T-helper 22 cell (primary cell): Measurements from ENCODE around the gene VCAN.
"Not testable (repeated sequence)": the region's sequence is repeated elsewhere in the genome, so short reads cannot be mapped to it uniquely, and the experiment has no call there.

Experiments
- DNase-seq: peaks from one replicate; pipeline ENCODE4 v3.0.0-alpha.2; 2020; ENCODE audit warnings: low read depth

The VCAN gene

GRCh38 chr5:83471405-83472212 lies at the start of gene VCAN:
Gene VCAN (plus strand): TSS chr5:83471744. CDS start chr5:83483519, 11,775 bp downstream.
- DNase-seq, result no peak

- DNase-seq, result no peak
These were observed 49.3 kb upstream of the VCAN start for GRCh38 chr5:83422284-83422683.

- DNase-seq, result no peak
These were observed 44.7 kb upstream of the VCAN start for GRCh38 chr5:83426855-83427254.

- DNase-seq, result no peak
These were observed 43.4 kb upstream of the VCAN start for GRCh38 chr5:83428126-83428525.

- no peak for DNase-seq
These were observed 42.7 kb upstream of the VCAN start for GRCh38 chr5:83428890-83429289.

DNA sequence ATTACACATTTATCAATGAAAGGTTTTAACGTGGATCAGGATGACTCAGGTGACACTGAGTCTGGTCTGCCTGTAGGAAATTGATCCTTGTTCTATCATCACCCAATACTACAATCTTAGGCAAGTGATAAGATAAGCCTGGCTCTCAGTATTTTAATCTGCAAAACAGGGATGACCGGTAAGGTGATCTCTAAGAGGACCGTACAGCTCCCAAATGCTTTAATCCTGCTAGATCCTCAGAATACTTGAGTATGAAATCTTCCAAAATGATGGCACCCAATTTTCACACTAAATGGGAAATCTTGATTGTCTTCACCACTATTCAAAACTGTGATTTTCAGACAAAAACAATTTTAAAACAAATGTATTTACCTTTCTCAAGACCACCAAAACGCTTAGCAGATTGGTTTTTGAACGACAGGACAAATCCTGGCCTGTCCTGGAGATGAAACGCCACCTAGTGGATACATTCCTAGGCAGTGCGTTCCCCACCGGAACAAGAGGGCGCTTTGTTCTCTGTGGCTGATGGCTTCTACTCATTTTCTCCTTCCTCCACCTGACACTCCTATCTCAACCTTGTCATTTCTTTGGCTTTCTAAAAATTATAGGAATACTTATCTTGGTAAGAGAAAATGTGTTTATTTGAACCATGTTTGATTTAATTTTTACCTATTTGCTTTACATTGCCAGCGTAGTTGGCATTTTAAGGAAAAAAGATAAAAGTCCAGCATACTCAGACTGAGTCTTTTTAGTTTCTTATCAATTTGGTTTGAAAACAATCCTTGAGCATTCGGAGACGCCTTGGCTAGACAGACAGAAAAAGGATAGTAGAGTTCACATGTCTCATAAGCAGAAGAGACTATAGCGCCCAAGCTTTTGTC lies 41.2 kb upstream of the VCAN start:
- no peak for DNase-seq

DNA sequence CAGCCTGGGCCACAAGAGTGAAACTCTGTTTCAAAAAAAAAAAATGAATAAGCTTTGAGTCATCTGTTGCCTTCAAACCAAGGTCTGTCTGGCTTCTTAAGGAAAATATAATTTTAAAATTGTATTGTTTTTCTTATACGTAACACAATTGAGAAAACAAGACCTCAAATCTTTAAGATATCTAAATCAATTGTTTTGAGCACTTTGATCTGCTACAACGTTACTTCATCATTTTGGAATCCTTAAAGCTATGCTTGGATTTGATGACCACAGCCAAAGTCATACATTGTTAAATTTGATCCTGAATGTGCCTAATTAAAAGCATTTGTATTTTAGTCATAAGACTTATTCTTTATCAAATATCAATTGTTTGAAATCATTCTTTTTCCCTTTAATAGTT lies 37.7 kb upstream of the VCAN start:
- DNase-seq, result no peak

GRCh38 chr5:83434946-83435345 lies 36.6 kb upstream of the VCAN start:
- DNase-seq, result no peak

DNA sequence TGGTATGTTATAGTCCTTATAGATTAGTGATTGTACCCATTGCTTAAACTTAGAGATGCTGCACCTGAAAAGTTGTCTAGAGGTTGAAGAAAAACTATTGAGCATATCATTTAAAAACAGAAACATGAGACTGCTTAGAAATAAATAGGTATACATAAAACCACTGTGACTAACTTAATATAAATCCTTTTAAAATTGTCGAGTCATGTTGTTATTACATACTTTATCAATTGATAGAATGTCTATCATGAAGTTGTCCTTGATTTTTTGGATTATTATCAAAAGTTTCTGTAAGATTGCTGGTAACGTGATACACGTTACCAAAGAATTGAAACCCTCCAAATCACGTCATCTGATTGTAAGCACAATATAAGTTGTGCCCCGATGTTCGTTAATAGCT lies 35.3 kb upstream of the VCAN start:
- DNase-seq, result no peak

DNA sequence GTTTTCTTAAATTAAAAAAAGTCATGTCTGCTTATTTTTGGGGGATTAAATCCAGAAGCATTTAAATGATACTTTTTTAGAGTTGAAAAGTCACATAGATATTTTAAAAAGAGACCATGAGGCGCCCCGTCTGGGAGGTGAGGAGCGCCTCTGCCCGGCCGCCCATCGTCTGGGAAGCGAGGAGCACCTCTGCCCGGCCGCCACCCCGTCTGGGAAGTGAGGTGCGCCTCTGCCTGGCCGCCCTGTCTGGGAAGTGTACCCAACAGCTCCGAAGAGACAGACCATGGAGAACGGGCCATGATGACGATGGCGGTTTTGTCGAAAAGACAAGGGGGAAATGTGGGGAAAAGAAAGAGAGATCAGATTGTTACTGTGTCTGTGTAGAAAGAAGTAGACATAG lies 33.8 kb upstream of the VCAN start:
- not testable (repeated sequence) for DNase-seq

DNA sequence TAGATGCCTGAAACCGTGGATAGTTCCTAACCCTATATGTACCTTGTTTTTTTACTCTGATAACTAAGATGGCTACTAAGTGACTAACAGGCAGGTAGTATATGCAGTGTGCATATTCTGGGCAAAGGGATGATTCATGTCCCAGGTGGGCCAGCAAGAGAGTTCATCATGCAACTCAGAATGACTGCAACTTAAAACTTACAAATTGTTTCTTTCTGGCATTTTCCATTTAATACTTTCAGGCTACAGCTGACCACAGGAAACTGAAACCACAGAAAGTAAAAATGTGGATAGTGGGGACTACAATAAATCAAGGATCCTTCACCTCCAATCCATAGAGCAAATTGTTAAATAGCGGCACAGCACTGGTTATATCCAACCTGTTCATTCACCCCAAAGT lies 30.7 kb upstream of the VCAN start:
- no peak for DNase-seq

GRCh38 chr5:83441747-83442146 lies 29.8 kb upstream of the VCAN start:
- DNase-seq, result no peak

DNA sequence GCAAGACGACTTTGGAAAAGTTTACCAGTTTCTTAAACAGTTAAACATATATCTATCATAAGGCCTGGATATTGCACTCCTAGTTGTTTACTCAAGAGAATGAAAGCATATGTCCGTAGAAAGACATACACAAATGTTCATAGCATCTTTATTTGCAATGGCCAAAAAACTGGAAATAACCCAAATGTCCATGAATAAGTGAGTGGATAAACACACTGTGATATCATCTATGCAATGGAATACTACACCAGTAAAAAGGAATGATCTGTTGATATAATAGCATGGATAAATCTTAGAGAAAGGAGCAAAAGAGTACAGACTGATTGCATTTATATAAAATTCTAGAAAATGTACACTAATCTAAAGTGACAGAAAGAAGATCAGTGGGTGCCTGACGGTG lies 28.0 kb upstream of the VCAN start:
- no peak for DNase-seq

DNA sequence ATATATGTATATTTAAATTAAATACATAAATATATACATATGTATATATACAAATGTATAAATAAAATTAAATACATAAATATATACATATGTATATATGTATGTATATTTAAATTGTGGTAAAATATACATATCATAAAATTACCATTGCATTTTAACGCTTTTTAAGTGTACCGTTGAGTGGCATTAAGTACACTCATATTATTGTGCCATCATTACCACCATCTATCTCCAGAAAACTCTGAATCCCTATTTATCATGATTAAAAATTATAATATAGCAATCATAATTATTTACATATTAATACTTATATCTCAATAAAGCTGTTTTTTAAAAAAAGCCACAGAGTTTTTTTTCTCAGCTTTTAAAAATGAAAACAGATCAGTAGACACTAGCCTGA lies 27.1 kb upstream of the VCAN start:
- DNase-seq, result no peak

DNA sequence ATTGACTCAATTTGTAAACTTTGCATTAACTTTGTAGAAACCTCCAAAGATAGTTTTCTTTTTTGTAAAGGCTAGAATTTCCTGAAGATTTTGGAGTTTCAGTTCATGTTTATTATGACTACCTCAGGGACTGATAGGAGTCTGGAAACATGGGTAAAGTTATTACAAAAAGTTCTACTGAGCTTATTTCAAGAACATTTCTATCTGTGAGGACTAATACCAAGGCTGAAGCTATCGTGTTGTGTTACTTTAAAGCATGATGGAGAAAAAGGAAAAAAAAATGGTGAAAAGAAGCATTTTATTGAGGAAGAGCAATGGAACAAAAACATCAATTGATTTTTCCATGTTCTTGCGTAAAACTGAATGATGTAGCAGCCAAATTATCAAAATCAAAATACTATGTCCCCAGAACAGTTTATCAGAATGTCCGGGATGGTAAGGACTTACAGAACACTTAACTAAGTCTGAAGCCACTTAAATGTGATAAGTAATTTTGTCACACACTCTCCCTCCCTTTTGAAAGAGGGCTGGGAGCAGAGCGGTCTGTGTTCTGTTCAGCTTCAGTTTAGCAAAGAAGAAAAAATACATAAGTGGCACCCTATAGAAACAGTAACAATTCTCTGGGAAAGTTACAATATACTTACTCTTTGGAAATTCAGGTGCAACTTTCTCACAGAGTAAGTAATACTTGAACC lies 25.1 kb upstream of the VCAN start:
- DNase-seq, result no peak

GRCh38 chr5:83447533-83447932 lies 24.0 kb upstream of the VCAN start:
- DNase-seq, result no peak

- no peak for DNase-seq
These were observed 21.2 kb upstream of the VCAN start for GRCh38 chr5:83450183-83450966.

GRCh38 chr5:83450967-83451248 lies 20.6 kb upstream of the VCAN start:
- DNase-seq, result no peak

DNA sequence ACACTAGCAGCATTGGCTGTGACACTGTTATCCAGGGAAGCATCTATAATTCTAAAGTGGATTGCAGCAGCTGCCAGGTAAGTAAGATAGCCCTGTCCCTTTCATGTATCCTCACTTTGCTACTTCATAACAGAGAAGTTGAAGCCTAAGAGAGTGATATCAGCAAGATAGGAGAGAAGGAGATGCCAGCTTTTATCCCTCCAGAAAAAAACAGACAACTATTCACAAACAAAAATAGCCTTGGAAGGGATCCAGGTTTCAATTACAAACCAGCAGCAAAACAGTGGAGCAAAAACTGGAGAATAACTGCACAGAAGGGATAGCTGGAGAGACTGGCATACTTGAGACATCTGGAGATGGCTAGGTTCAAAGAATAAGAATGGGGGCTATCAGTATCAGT lies 19.6 kb upstream of the VCAN start:
- no peak for DNase-seq

GRCh38 chr5:83453937-83454336 lies 17.6 kb upstream of the VCAN start:
- no peak for DNase-seq

DNA sequence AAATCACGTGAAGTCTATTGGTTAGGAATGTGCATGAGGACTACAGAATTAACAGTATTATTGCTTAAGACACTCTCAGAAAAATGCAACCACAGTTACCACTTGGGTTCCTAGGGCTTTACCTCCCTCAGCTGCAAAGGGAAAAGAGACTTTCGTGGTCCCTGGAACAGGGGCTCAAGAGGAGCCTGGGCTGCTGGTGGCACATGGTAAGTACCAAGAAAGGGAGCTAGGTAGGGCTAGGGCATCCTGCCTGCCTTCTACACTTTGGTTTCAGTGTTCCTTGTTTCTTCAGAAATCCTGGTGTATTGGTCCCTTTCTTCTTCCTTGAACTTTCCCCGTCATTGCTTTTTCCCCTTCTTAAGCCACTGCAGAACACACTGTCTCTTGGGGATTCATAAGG lies 7.3 kb upstream of the VCAN start:
- DNase-seq, result no peak

DNA sequence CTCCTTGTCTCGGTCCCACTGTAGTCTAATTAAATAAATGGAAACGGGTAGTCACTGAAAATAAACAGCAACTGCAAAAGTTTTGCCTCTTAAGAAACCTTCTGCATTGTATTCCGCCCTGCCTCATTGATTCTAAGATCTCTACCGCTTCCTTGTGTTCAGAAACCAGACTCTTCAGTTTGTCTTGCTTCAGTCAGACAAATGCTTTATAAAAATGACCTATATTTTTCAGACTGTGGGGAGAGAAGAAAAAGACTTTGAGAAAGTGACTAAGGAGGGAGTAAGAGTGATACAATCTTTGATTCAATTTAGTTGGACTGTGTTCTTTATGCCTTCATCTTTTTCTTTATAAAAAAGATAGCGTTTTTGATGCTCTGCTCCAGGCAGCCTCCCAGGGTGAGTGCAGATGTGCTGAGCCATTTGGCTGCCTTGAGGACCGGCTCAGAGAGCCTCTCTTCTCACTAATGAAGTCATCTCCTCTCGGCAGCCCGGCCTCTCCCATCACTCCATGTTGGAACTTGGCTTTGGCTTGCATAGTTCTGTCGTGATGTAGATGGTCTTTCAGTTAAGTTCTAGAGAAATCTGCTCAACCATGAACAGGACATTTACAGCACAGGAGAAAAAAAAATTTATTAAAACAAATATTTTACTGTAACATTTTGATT lies 4.0 kb upstream of the VCAN start:
- DNase-seq, result no peak
